D721Med (cell line): ENCODE data around the gene ARHGAP36.

ENCODE experiments used
- DNase-seq: peaks from one replicate; pipeline ENCODE4 v3.0.0; 2011; ENCODE audit warnings: low spot score; ENCODE audit not compliant: insufficient read length
- FAIRE-seq: peaks from 2 replicates; lab custom pipeline; 2011; peaks lifted over from hg19 to GRCh38; lab: Jason Lieb, UNC
- TF ChIP-seq, protein P1 (sequence below): IDR thresholded peaks from 2 replicates; pipeline ENCODE4 v1.5.1; 2012; ENCODE audit warnings: mild to moderate bottlenecking, control low read depth; ENCODE audit not compliant: insufficient read depth; ENCODE audit errors: missing control alignments

ARHGAP36 gene

DNA sequence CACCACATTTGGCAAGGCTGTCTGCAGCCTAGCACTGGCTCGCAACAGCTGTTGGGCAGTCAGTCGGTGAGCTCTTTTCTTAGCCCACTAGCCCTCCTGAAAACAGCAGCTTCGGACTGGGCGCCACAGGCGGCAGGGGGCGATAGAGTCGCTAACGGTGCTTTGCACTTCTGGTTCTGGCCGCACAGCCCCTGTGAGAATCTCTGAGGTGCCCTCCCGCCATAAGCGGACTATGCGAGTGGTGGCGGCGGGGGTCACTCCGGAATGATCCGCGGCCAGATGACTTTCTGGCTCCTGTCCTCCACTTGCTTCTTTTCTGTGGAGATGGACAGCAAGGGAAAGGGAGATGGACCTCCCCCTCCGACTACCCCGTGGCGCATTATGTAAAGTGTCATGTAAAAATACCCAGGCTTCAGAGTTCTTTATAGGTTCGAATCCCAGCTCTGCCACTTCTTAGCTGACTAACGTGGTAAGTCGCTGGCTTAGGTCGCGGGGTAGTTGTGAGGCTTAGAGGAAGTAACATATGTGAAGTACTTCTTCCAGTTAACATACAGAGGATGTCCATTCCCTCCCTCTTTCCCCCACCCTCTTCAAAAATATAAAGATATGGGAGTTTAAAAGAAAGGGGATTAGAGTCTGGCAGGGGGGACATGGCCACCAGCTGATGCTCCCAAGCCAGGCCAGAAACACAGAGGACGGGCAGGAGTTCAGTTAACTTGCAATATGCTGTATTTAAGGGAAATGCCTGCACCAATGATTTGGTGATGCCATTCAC lies 11.0 kb downstream of the ARHGAP36 start:
- FAIRE-seq (no peak), DNase-seq (no peak)
- TF ChIP-seq, protein P1, sequence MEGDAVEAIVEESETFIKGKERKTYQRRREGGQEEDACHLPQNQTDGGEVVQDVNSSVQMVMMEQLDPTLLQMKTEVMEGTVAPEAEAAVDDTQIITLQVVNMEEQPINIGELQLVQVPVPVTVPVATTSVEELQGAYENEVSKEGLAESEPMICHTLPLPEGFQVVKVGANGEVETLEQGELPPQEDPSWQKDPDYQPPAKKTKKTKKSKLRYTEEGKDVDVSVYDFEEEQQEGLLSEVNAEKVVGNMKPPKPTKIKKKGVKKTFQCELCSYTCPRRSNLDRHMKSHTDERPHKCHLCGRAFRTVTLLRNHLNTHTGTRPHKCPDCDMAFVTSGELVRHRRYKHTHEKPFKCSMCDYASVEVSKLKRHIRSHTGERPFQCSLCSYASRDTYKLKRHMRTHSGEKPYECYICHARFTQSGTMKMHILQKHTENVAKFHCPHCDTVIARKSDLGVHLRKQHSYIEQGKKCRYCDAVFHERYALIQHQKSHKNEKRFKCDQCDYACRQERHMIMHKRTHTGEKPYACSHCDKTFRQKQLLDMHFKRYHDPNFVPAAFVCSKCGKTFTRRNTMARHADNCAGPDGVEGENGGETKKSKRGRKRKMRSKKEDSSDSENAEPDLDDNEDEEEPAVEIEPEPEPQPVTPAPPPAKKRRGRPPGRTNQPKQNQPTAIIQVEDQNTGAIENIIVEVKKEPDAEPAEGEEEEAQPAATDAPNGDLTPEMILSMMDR = peak; percentile 32

DNA sequence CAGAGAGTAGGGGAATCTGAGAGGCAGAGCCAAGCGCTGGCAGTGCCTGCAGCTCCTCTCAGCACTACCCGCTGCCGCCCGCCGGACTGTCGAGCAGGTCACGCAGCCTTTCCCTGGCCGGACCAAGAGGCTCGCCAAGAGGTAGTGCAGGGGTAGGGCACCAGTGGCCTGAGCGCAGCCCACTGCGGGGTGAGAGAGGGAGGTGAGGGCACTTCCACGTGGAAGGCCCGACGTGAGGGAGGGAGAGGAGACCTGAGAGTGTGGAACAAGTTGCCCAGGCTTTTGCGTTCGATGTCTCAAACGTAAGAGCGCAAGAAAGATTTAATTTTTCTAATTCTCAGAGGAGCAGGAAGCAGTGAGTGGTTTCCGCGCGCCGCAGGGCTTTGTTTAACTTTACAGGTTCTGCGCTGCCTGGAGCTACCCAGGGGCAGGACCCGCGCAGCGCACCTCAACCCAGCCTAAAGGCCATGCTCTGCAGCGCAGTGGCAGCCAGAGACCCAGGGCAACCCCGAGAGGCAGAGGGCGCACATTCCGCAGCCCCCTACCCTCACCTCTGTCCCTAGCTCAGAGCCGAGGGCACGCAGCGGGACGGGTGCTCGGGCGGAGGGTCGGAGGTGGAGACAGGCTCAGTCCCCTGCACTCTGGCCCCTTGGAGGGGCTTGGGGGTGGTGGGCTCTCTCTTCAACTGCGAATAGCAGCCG lies 14.9 kb downstream of the ARHGAP36 start:
- DNase-seq = no peak
- TF ChIP-seq, protein P1 = no peak
- no peak for FAIRE-seq

DNA sequence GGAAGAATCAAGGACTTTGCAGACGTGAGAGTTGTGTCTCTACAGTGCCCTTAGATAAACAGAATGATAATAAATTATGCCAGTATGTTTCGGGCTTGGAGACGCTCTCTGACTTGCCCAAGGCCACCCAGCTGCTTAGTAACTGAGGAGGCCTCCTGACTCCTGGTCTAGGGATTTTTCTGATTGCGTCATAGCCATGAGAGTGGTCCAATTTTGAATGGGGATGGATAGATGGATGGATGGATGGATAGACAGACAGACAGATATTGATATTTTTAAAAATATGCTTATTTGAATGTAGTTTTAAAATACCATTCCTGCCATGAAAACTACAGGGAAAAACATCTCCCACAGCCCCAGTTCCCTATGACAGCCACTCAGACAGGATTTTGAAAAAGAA lies 15.5 kb downstream of the ARHGAP36 start:
- TF ChIP-seq, protein P1 = no peak
- FAIRE-seq (no peak), DNase-seq (no peak)

DNA sequence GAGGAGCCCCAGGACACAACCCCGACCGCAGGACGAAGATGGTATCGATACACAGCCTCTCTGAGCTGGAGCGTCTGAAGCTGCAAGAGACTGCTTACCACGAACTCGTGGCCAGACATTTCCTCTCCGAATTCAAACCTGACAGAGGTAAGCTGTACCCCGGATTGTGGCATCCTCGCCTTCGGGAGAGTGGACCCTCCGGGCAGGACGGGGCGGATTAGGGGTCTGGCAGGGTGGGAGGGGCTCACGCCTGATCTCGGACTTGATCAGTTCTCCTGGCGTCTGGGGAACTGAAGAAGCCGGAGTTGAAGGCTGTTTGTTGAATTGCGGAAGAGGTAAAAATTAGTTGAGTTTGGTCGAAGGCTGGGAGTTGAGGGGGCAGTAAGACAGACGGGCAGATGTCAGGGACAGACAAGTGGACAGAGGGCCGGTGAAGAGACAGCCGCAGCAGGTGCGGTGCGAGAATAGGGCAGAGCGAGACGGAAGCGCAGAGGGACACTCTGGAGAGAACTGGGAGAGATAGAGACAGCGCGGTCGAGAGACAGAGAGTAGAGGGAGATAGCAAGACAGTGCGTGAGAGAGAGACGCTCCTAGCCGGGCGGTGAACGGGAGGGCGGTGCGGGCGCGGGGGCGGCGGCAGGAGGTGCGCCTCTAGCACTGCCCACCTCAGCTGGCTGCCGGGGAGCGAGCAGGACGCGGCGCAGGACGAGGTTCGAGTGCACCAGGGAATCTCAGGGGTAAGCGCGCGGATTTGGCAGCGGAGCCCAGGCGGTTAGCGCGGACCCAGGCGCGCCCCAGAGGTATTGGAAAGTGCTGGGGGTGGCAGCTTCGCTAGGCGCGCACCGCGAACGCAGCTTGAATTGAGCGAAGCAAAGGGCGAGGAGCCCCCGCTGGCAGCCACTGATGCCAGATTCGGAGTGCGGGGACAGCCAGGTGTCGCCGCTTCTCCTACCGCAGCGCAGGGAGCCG lies 23.9 kb downstream of the ARHGAP36 start:
- no peak for DNase-seq
- TF ChIP-seq, protein P1 = no peak
- no peak for FAIRE-seq

DNA sequence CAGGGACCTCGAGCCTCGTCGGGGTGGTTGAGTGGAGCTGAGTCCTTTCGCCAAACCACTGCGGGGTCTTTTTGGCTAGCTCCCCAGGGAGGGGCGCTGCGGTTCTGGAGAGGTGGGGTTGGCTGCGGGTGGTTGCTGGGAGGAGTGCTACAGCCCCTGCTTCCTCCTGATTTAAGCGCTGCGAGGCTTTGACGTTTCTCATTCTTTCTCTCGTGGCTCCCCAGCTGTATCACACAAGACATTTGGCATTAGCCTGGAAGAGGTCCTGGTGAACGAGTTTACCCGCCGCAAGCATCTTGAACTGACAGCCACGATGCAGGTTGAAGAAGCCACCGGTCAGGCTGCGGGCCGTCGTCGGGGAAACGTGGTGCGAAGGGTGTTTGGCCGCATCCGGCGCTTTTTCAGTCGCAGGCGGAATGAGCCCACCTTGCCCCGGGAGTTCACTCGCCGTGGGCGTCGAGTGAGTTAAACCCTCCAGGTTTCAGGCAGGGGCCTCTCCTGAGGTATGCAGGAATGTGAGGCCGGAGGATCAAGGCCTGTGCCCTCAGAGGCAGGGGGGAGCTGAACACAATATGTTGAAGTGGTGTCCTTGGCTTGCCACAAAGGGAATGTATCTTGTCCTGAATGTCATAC lies 25.5 kb downstream of the ARHGAP36 start:
- FAIRE-seq (no peak), DNase-seq (no peak)
- TF ChIP-seq, protein P1 = no peak

DNA sequence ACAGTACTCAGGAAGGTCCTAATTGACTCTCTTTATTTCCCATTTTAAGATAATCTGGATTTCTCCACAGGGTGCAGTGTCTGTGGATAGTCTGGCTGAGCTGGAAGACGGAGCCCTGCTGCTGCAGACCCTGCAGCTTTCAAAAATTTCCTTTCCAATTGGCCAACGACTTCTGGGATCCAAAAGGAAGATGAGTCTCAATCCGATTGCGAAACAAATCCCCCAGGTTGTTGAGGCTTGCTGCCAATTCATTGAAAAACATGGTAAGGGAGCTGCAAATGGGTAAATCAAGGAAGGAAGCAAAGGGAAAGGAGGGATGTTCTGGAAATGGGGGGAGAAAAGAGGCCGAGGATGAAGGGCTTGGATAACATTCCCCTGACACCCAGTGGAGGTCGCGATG lies 26.0 kb downstream of the ARHGAP36 start:
- no peak for DNase-seq
- TF ChIP-seq, protein P1 = no peak
- no peak for FAIRE-seq
